NB4 (cell line): ENCODE data around the gene PSMB2.

Source experiments
- CTCF ChIP-seq: IDR thresholded peaks from one replicate; pipeline ENCODE4 v1.5.1; 2012; ENCODE audit warnings: low read depth, low read length
- MAX ChIP-seq: IDR thresholded peaks from 2 replicates; pipeline ENCODE4 v1.6.1; 2011; ENCODE audit warnings: low read depth, low read length
- POLR2A ChIP-seq: IDR thresholded peaks from 2 replicates; pipeline ENCODE4 v1.6.1; 2011; ENCODE audit warnings: mild to moderate bottlenecking; ENCODE audit not compliant: insufficient read length; ENCODE audit errors: extremely low read depth

GRCh38 chr1:35640380-35641232 lies 720 bp downstream of the PSMB2 start:
- TF ChIP-seq CTCF (no peak), POLR2A (no peak), MAX (no peak)
